Stomach smooth muscle (tissue), 2 donors: ENCODE data around the gene CDH9.

ENCODE experiments used
- H3K27ac ChIP-seq: one replicate; pipeline ENCODE4 v1.7.0; 2013; ENCODE audit warnings: mild to moderate bottlenecking, low read length, inconsistent platforms
- H3K27me3 ChIP-seq, 2 donors: one replicate each; pipeline ENCODE4 v1.7.0; 2013; ENCODE audit warnings: low read length in 2 of 2; ENCODE audit not compliant: insufficient read depth in 2 of 2, control insufficient read depth in 1 of 2
- H3K36me3 ChIP-seq, 2 donors: one replicate each; pipeline ENCODE4 v1.7.0; 2013; ENCODE audit warnings: low read length in 2 of 2; ENCODE audit not compliant: control insufficient read depth in 2 of 2, insufficient read depth in 2 of 2
- H3K4me1 ChIP-seq: one replicate; pipeline ENCODE4 v1.7.0; 2013; ENCODE audit warnings: low read length; ENCODE audit not compliant: control insufficient read depth, insufficient read depth
- H3K4me3 ChIP-seq, 2 donors: one replicate each; pipeline ENCODE4 v1.7.0; 2013; ENCODE audit warnings: low read length in 2 of 2
- H3K9ac ChIP-seq, 2 donors: one replicate each; pipeline ENCODE4 v1.7.0; 2013; ENCODE audit warnings: low read length in 2 of 2, mild to moderate bottlenecking in 1 of 2
- H3K9me3 ChIP-seq, 2 donors: one replicate each; pipeline ENCODE4 v1.7.0; 2013; ENCODE audit warnings: low read length in 2 of 2; ENCODE audit not compliant: control insufficient read depth in 2 of 2
- donor health status: healthy.
- donor health status: Pancreatic carcinoma.

CDH9 gene

GRCh38 chr5:26833596-26833995 lies 204.8 kb downstream of the CDH9 start:
- Histone ChIP-seq H3K36me3 (no peaks in the 10 kb centered on the region), H3K4me1 (no peaks in the 10 kb centered on the region), H3K9me3 (no peaks in the 10 kb centered on the region), H3K27me3 (no peaks in the 10 kb centered on the region), H3K9ac (no peak overlapping the region), H3K4me3 (no peak overlapping the region), H3K27ac (no peak overlapping the region)
